GM11168 (cell line): ENCODE results near the gene IDI2.
"Not testable (repeated sequence)": the region's sequence is repeated elsewhere in the genome, so short reads cannot be mapped to it uniquely, and the experiment has no call there.

ENCODE experiments used
- in situ Hi-C: fragments of 300-500 bp; cut with MboI; formaldehyde crosslinking; loops from one replicate; pipeline ENCODE4 v1.12.0; 2022; ENCODE audit warnings: low sequenced_read_pairs; ENCODE audit not compliant: unreplicated experiment

Gene IDI2

GRCh38 chr10:1048349-1048731 is 22.7 kb upstream of the IDI2 start:
- in situ Hi-C loops: no loop called here

GRCh38 chr10:1047937-1048336 is 22.3 kb upstream of the IDI2 start:
- in situ Hi-C loops: no loop called here

GRCh38 chr10:1045415-1045814 is 19.8 kb upstream of the IDI2 start:
- in situ Hi-C loops: no loop called here

- in situ Hi-C loops: no loop called here
These were observed 19.3 kb upstream of the IDI2 start for GRCh38 chr10:1044964-1045363.

DNA sequence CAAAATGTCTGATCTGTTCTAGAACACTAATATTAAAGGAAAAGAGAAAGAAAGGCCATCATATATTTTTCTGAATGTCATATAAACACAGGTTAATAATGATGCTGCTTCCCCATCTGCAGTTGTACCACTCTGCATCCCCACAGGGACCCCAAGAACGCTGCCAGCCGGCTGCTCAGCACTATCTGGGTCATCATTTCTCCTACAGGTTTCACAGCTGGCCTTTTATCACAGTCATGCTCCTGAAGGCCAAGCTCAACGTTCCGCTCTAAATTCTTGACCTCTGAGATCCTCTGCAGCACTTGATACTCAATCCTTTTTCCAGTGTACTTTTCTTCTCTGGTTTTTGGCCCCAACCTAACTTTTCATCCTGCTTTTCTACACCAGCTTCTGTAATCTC is 18.5 kb upstream of the IDI2 start:
- in situ Hi-C loops: no loop called here

- in situ Hi-C loops: no loop called here
These were observed 17.9 kb upstream of the IDI2 start for GRCh38 chr10:1043532-1043995.

GRCh38 chr10:1041514-1041913 is 15.9 kb upstream of the IDI2 start:
- in situ Hi-C loops: no loop called here

DNA sequence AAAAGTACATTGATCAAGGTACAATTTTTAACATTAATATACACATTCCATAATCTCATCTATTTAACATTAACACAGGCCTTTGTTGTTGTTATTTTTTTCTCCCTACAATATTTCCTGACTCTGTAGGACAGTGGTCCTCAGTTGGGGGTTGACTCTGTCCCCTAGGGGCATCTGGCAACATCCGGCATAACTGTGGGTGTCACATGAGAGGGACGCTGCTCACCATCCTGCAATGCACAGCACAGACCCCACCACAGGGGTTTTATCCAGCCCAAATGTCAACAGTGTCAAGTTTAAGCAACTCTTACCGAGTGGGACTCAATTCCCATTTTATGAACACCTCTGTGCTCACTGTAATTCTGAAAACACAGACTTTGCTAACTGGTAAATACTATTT is 14.5 kb upstream of the IDI2 start:
- in situ Hi-C loops: no loop called here

- in situ Hi-C loops: not testable (repeated sequence)
These were observed 13.1 kb upstream of the IDI2 start for GRCh38 chr10:1038769-1039168.

DNA sequence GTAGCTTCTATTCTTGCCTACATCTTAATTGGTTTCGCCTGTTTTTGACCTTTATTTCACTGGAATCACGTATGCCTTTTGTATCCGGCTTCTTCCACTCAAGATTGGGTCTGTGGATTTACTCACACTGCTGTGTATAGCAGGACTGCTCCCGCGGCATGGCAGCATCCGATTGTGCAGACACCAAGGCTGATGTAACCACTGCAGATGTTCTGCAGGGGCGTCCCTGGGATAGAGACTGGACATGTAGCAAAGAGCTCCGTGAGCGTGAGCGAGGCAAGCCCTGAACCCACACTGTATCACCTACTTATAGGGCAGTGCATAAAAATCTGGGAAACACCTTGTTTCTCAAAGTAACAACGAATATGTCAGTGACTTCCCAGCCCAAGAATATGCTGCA is 11.4 kb upstream of the IDI2 start:
- in situ Hi-C loops: no loop called here

- in situ Hi-C loops: no loop called here
These were observed 10.7 kb upstream of the IDI2 start for GRCh38 chr10:1036341-1036791.

DNA sequence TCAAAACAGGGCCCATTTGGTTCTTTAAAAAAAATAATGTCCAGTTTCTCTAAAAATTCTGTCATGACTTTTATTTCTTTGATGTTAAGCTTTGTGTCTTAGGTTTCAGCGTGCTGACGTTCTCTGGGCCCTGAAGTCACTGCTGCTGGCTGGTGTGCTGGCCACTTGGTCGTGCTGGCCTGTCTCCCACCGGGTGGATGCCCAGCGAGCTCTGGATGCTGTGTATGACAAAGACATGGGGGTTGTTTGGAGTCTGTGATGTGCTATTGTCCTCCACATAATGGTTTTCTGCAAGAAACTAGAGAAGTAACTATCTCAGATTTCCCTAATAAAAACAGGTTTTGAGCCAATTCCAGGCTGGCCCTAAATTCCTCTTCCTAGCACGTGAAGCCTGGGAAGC is 9.5 kb upstream of the IDI2 start:
- in situ Hi-C loops: no loop called here

DNA sequence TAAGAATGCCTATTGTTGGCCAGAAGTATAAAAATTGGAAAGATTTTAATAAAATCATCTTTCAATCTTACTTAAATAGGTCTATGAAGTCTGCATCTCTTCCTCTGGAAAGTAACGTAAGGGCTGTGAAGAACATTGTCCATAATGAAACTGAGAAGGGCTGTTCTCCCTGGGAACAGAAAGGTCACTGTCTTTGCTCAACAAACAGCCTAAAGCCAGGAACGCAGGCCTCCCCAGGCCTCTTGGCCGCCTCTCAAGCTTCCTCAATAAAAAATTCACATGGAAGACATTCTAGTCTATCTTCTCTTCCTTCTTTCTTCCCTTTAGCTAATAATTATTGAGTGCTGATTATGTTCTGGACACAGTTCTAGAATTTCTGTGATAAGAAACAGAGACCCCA is 9.1 kb upstream of the IDI2 start:
- in situ Hi-C loops: no loop called here

GRCh38 chr10:1033601-1034000 is 7.9 kb upstream of the IDI2 start:
- in situ Hi-C loops: no loop called here

GRCh38 chr10:1029838-1030237 is 4.2 kb upstream of the IDI2 start:
- in situ Hi-C loops: no loop called here

GRCh38 chr10:1026578-1026977 is 919 bp upstream of the IDI2 start:
- in situ Hi-C loops: no loop called here

- in situ Hi-C loops: no loop called here
These were observed 1.6 kb downstream of the IDI2 start for GRCh38 chr10:1024103-1024502.

DNA sequence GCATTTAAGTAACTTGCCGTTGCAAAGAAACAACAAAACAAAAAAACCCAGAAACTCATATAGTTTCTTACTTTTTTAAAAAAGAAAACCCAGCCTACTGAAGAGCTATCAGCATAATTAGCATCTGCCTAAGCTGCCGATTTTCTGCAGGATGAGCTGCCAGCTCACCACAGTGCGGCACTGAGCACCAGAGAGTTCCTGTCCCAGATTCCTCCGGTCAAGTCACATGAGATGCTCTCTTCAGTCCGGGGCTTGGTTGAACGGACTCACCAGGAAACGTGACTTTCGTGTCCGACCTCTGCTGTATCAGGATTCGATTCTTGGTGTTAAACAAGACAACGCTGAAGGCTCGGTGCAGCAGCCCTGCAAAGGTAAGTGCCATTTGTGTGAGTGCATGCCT is 3.2 kb downstream of the IDI2 start:
- in situ Hi-C loops: no loop called here

GRCh38 chr10:1020958-1021357 is 4.7 kb downstream of the IDI2 start:
- in situ Hi-C loops: no loop called here

DNA sequence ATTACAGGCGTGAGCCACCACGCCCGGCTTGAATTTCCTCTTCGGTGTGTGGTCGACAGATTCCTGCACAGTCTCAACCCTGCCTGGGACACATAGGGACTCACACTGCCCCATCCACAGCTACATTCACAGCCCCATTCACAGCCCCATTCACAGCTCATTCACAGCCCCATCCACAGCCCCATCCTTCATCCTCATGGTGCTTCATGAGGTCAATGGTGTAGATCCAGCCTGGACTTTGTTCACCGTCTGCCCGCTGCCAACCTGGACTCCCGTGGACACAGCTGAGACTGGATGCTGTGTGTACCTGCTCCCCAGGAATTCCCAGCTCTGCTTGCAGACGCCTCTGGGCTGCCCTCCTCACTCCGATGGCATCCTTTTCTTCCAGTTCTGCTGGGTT is 5.2 kb downstream of the IDI2 start:
- in situ Hi-C loops: no loop called here

- in situ Hi-C loops: no loop called here
These were observed 6.3 kb downstream of the IDI2 start for GRCh38 chr10:1019362-1019761.

- in situ Hi-C loops: no loop called here
These were observed 10.0 kb downstream of the IDI2 start for GRCh38 chr10:1015688-1016087.

- in situ Hi-C loops: no loop called here
These were observed 14.0 kb downstream of the IDI2 start for GRCh38 chr10:1011696-1012095.
